Neuronal stem cell (in vitro differentiated cells): ENCODE measurements around the gene SUGCT.

ENCODE experiments used
- DNase-seq: peaks from one replicate; pipeline ENCODE4 v3.0.0-alpha.2; 2013; ENCODE audit warnings: low spot score
- H2AFZ ChIP-seq: one replicate; pipeline ENCODE4 v1.6.1; 2013; ENCODE audit warnings: mild to moderate bottlenecking, low read length, inconsistent platforms
- H2AK5ac ChIP-seq: 2 replicates; pipeline ENCODE4 v1.6.1; 2013; ENCODE audit warnings: low read depth, mild to moderate bottlenecking, inconsistent platforms, low read length, moderate library complexity, mixed read lengths
- H2BK120ac ChIP-seq: 2 replicates; pipeline ENCODE4 v1.6.1; 2013; ENCODE audit warnings: low read depth, mild to moderate bottlenecking, inconsistent platforms, low read length, moderate library complexity, mixed read lengths
- H2BK12ac ChIP-seq: one replicate; pipeline ENCODE4 v1.6.1; 2013; ENCODE audit warnings: low read length, inconsistent platforms
- H2BK15ac ChIP-seq: 2 replicates; pipeline ENCODE4 v1.6.1; 2013; ENCODE audit warnings: mild to moderate bottlenecking, low read length, inconsistent platforms, mixed read lengths
- H2BK5ac ChIP-seq: one replicate; pipeline ENCODE4 v1.6.1; 2013; ENCODE audit warnings: inconsistent platforms, mild to moderate bottlenecking, low read length, moderate library complexity
- H3K14ac ChIP-seq: one replicate; pipeline ENCODE4 v1.6.1; 2013; ENCODE audit warnings: low read length, inconsistent platforms
- H3K18ac ChIP-seq: 2 replicates; pipeline ENCODE4 v1.6.1; 2013; ENCODE audit warnings: low read length, inconsistent platforms
- H3K23ac ChIP-seq: 2 replicates; pipeline ENCODE4 v1.6.1; 2013; ENCODE audit warnings: low read depth, mild to moderate bottlenecking, mixed read lengths, low read length, inconsistent platforms; ENCODE audit not compliant: poor library complexity
- H3K27ac ChIP-seq: replicated peaks from 3 replicates; pipeline ENCODE4 v1.5.1; 2013; ENCODE audit warnings: low read length, inconsistent platforms
- H3K27me3 ChIP-seq, 3 experiments: 2 replicates each; pipeline ENCODE4 v1.6.1; 2013; ENCODE audit warnings: low read length in 3 of 3, mild to moderate bottlenecking in 2 of 3, inconsistent platforms in 1 of 3, low read depth in 1 of 3, mixed read lengths in 1 of 3, moderate library complexity in 1 of 3; ENCODE audit not compliant: control insufficient read depth in 3 of 3, insufficient read depth in 3 of 3
- H3K36me3 ChIP-seq, 2 donors: replicated peaks in 1 of 2; 2 replicates each; pipeline ENCODE4 v1.6.1; 2013; ENCODE audit warnings: low read length in 2 of 2; ENCODE audit not compliant: control insufficient read depth in 2 of 2, insufficient read depth in 2 of 2
- H3K4ac ChIP-seq: 2 replicates; pipeline ENCODE4 v1.6.1; 2013; ENCODE audit warnings: inconsistent platforms, mild to moderate bottlenecking, low read length, moderate library complexity
- H3K4me1 ChIP-seq, 2 donors: 1 replicate in 1 of 2; 2 replicates in 1 of 2; pipeline ENCODE4 v1.6.1; 2013; ENCODE audit warnings: low read length in 2 of 2, low read depth in 1 of 2; ENCODE audit not compliant: control insufficient read depth in 2 of 2, insufficient read depth in 1 of 2
- H3K4me2 ChIP-seq: one replicate; pipeline ENCODE4 v1.6.1; 2013; ENCODE audit warnings: mild to moderate bottlenecking, low read length, inconsistent platforms; ENCODE audit not compliant: insufficient read depth, poor library complexity, severe bottlenecking
- H3K4me3 ChIP-seq, 2 donors: 2 replicates each; pipeline ENCODE4 v1.5.1; 2013; ENCODE audit warnings: low read length in 2 of 2, mild to moderate bottlenecking in 2 of 2, inconsistent platforms in 1 of 2, moderate library complexity in 1 of 2
- H3K79me1 ChIP-seq: one replicate; pipeline ENCODE4 v1.6.1; 2013; ENCODE audit warnings: low read depth, mild to moderate bottlenecking, inconsistent platforms, low read length, moderate library complexity
- H3K9ac ChIP-seq: one replicate; pipeline ENCODE4 v1.6.1; 2013; ENCODE audit warnings: mild to moderate bottlenecking, low read depth, low read length, inconsistent platforms; ENCODE audit not compliant: poor library complexity
- H3K9me3 ChIP-seq, 2 donors: replicated peaks in 1 of 2; 2 replicates each; pipeline versions ENCODE3 to v1.6.1; 2013; ENCODE audit warnings: low read length in 2 of 2, mild to moderate bottlenecking in 2 of 2, inconsistent platforms in 1 of 2, low read depth in 1 of 2, mixed read lengths in 1 of 2, moderate library complexity in 1 of 2; ENCODE audit not compliant: control insufficient read depth in 2 of 2, insufficient read depth in 1 of 2
- H4K8ac ChIP-seq: one replicate; pipeline ENCODE4 v1.6.1; 2013; ENCODE audit warnings: low read depth, mild to moderate bottlenecking, inconsistent platforms, low read length, moderate library complexity
- H4K91ac ChIP-seq: one replicate; pipeline ENCODE4 v1.6.1; 2013; ENCODE audit warnings: low read length, low read depth, mild to moderate bottlenecking, inconsistent platforms; ENCODE audit not compliant: poor library complexity
- WGBS, 2 donors: extraction: QIAGEN DNeasy Blood & Tissue Kit; methylation state at CpG; one replicate each; pipeline ENCODE4 v1.1.7; 2013; ENCODE audit warnings: missing lambda C conversion rate in 2 of 2, mixed read lengths in 1 of 2; ENCODE audit not compliant: insufficient read length in 2 of 2, insufficient replicate concordance in 1 of 2; ENCODE audit errors: extremely low coverage in 2 of 2; 5-methylcytosine and 5-hydroxymethylcytosine counted together

SUGCT gene

GRCh38 chr7:40536421-40536820, 401.6 kb downstream of the SUGCT start:
- no peak overlapping the region for H2BK12ac ChIP-seq
- H3K79me1 ChIP-seq: peaks cover 2% of the 10 kb centered on the region
- no peaks in the 10 kb centered on the region for H3K4me1 ChIP-seq
- no peak overlapping the region for H2BK120ac ChIP-seq
- no peaks in the 10 kb centered on the region for H3K27me3 ChIP-seq
- H3K4me3 ChIP-seq: no peak overlapping the region
- no peak overlapping the region for H2AFZ ChIP-seq
- H2AK5ac ChIP-seq: no peak overlapping the region
- no peak overlapping the region for H3K14ac ChIP-seq
- H3K9me3 ChIP-seq: no peaks in the 10 kb centered on the region
- no peak for DNase-seq
- H3K18ac ChIP-seq: no peak overlapping the region
- no peak overlapping the region for H2BK15ac ChIP-seq
- H3K27ac ChIP-seq: no peak overlapping the region
- no peak overlapping the region for H4K91ac ChIP-seq
- H3K9ac ChIP-seq: no peak overlapping the region
- H3K4ac ChIP-seq: no peak overlapping the region
- H3K23ac ChIP-seq: no peak overlapping the region
- no peak overlapping the region for H2BK5ac ChIP-seq
- no peaks in the 10 kb centered on the region for H3K36me3 ChIP-seq
- no peak overlapping the region for H4K8ac ChIP-seq
- no CpG with 5 or more reads among the region's 1 CpG for WGBS, 2 donors
- no peak overlapping the region for H3K4me2 ChIP-seq

DNA sequence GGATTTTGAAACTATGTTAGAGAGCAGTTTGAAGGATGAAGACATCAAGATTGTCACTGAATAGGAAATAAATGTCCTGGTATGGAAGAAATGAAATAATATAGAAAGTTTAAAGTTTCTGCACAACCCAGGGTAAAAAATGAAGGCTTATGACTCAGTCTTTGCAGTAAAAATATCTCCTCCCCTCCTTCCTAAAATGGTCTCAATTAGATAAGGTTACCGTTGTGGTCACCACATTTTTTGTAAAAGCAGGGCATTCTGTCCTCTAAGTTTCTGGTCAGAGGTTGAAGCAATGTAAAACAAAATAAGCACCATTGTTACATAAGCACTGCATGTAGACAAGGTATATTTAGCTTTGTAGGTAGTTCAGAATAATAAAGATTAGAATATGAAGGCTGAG, 403.5 kb downstream of the SUGCT start:
- H3K79me1 ChIP-seq: peaks cover 2% of the 10 kb centered on the region
- H3K4me3 ChIP-seq: no peak overlapping the region
- no peak overlapping the region for H2AFZ ChIP-seq
- H3K36me3 ChIP-seq: no peaks in the 10 kb centered on the region
- H2BK15ac ChIP-seq: no peak overlapping the region
- H3K9me3 ChIP-seq: no peaks in the 10 kb centered on the region
- no peak overlapping the region for H3K14ac ChIP-seq
- no peak overlapping the region for H3K9ac ChIP-seq
- WGBS, 2 donors: no CpG with 5 or more reads among the region's 1 CpG
- H4K8ac ChIP-seq: no peak overlapping the region
- H2AK5ac ChIP-seq: no peak overlapping the region
- H4K91ac ChIP-seq: no peak overlapping the region
- H3K27ac ChIP-seq: no peak overlapping the region
- no peak overlapping the region for H3K4me2 ChIP-seq
- H3K4ac ChIP-seq: no peak overlapping the region
- DNase-seq: no peak
- H3K23ac ChIP-seq: no peak overlapping the region
- peaks cover 0 to under 1% of the 10 kb centered on the region in 2 donors for H3K4me1 ChIP-seq
- no peak overlapping the region for H3K18ac ChIP-seq
- no peak overlapping the region for H2BK12ac ChIP-seq
- H2BK5ac ChIP-seq: no peak overlapping the region
- H2BK120ac ChIP-seq: no peak overlapping the region
- no peaks in the 10 kb centered on the region for H3K27me3 ChIP-seq

DNA sequence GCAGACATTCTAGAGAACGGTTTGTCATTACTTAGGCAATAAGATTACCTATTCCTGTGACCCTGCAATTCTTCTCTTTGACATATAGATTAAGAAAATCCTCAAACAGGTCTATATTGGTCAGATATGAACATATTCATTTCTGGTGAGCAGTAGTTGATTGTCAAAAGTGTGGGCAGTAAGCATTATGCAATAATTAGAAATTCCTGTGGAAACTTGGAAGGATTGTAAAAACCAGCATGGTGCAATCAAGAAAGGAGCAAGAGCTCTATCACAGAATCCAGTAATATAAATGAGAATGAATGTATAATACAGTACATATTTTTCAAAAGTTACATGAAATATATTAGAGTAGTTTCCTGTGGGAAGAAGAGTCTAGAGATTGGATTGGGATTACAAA, 406.5 kb downstream of the SUGCT start:
- H3K4me1 ChIP-seq: peaks cover 0 to 3% of the 10 kb centered on the region in 2 donors
- H2AK5ac ChIP-seq: no peak overlapping the region
- no peak overlapping the region for H3K4me3 ChIP-seq
- no peak overlapping the region for H3K27ac ChIP-seq
- H3K18ac ChIP-seq: no peak overlapping the region
- no peaks in the 10 kb centered on the region for H3K9me3 ChIP-seq
- no peak for DNase-seq
- no peak overlapping the region for H2AFZ ChIP-seq
- H3K36me3 ChIP-seq: no peaks in the 10 kb centered on the region
- H3K14ac ChIP-seq: no peak overlapping the region
- H3K79me1 ChIP-seq: no peaks in the 10 kb centered on the region
- no CpG with 5 or more reads among the region's 1 CpG for WGBS, 2 donors
- no peak overlapping the region for H3K23ac ChIP-seq
- no peak overlapping the region for H3K4me2 ChIP-seq
- no peak overlapping the region for H2BK15ac ChIP-seq
- no peak overlapping the region for H3K4ac ChIP-seq
- H2BK5ac ChIP-seq: no peak overlapping the region
- no peak overlapping the region for H4K91ac ChIP-seq
- no peak overlapping the region for H2BK12ac ChIP-seq
- H3K9ac ChIP-seq: no peak overlapping the region
- H3K27me3 ChIP-seq: no peaks in the 10 kb centered on the region
- no peak overlapping the region for H2BK120ac ChIP-seq
- no peak overlapping the region for H4K8ac ChIP-seq

DNA sequence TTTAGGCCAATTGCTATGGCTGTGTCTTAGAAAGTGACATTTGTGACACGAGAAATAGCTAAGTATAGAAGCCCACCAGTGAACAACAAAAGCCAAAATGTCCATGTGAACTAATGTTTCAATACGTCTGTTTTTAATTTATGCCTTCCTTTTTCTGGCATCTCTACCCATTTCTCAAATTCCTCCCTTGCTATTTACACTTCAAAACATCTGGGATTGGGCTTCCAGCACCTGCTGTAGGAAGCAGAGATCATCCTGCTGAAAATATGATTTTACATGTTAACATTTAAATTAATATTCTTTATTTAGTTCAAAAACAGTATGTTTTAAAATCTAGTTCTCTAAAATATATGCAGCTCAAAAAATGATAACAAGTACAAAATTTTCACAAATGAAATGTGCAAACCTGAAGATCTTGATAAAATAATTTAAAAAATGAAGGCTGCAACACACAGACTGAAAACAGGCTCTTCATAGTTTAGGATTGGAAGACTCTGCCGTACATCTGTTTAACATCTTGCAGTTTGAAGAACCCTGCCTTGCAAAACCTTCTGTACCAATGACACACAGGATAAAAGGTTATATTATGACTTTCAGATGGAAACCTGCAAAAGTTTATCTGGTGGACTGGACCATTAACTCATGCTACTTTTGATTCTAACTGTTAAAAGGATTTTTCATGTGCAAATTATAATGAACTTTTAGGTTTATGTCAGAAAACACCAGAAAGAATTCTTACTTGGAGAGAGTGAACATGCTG, 408.4 kb downstream of the SUGCT start:
- H3K18ac ChIP-seq: no peak overlapping the region
- no peaks in the 10 kb centered on the region for H3K79me1 ChIP-seq
- WGBS, 2 donors: no CpG with 5 or more reads among the region's 3 CpGs

More for the DNA sequence above, 408.4 kb downstream of the SUGCT start:
- Histone ChIP-seq H4K91ac (no peak overlapping the region), H3K9me3 (no peaks in the 10 kb centered on the region), H3K36me3 (no peaks in the 10 kb centered on the region), H4K8ac (no peak overlapping the region), H3K4me3 (no peak overlapping the region), H2BK5ac (no peak overlapping the region), H3K27ac (no peak overlapping the region), H3K9ac (no peak overlapping the region), H2BK120ac (no peak overlapping the region), H2AK5ac (no peak overlapping the region), H3K14ac (no peak overlapping the region), H3K27me3 (no peaks in the 10 kb centered on the region), H3K23ac (no peak overlapping the region), H2BK12ac (no peak overlapping the region), H3K4ac (no peak overlapping the region), H3K4me1 (peaks cover 0 to 3% of the 10 kb centered on the region in 2 donors), H2AFZ (no peak overlapping the region), H2BK15ac (no peak overlapping the region), H3K4me2 (no peak overlapping the region)
- DNase-seq: no peak
